ENCODE results near the gene DEFB132. TPM values are rescaled to one million over a fixed set of nuclear protein-coding genes. Genes with fewer than 3 reads are reported as not detected.

Gene DEFB132
- total and polyA plus RNA-seq, 2 experiments from 2014 or later: not detected

GRCh38 chr20:297098-297924 lies 39.8 kb downstream of the DEFB132 start, which contains the start of gene ZCCHC3:
TSS of gene ZCCHC3 (plus strand) at chr20:297570. CDS start at chr20:297587, 17 bp downstream.
- peaks cover 41% of the 10 kb centered on the region for H3K79me2 ChIP-seq (replicated peaks; ENCODE audit: insufficient read depth)
- peaks cover 31% of the 10 kb centered on the region for H3K27me3 ChIP-seq (ENCODE audit: insufficient read depth)
- peak within 1 kb of the TSS; percentile 97 for H3K4me3 ChIP-seq
- H4K20me1 ChIP-seq (replicated peaks; ENCODE audit: insufficient read depth): peaks cover 5% of the 10 kb centered on the region; the same call in 1 of the 2 replicates
- Mint-ChIP-seq H3K9me3 (peaks cover 5% of the 10 kb centered on the region), H3K4me3 (peak within 1 kb of the TSS; percentile 98), H3K4me1 (peaks cover 33% of the 10 kb centered on the region), H3K27ac (peak within 1 kb of the TSS; percentile 98), H3K27me3 (ENCODE audit: insufficient read depth, low read depth, poor library complexity) (peaks cover 30% of the 10 kb centered on the region), H3K36me3 (ENCODE audit: low read depth) (peaks cover 39% of the 10 kb centered on the region)
- H3K4me1 ChIP-seq (ENCODE audit: insufficient read depth): peaks cover 28% of the 10 kb centered on the region
- H3K4me2 ChIP-seq: peak within 1 kb of the TSS; percentile 81
- H3F3A ChIP-seq (replicated peaks; ENCODE audit: low read depth): peaks cover 33% of the 10 kb centered on the region
- TF ChIP-seq ZNF331 (CRISPR knock-in tag; IDR thresholded peaks at IDR 0.05; ENCODE audit: low read depth) (no peak), ETS1 (IDR thresholded peaks at IDR 0.05) (no peak), CREB1 (CRISPR knock-in tag; IDR thresholded peaks at IDR 0.05; ENCODE audit: low read depth) (peak; percentile 65), POLR2AphosphoS5 (IDR thresholded peaks at IDR 0.05; ENCODE audit: low read depth) (peak; percentile 63; the same call in 1 of the 2 replicates), STAT1 (IDR thresholded peaks at IDR 0.05; ENCODE audit: unreplicated experiment) (no peak)
- no peaks in the 10 kb centered on the region for H3K9me2 ChIP-seq (ENCODE audit: insufficient read depth)
- ATAC-seq (peak; percentile 81), DNase-seq (ENCODE audit: low spot score) (peak; percentile 97)
- no peaks in the 10 kb centered on the region for H3K36me3 ChIP-seq (ENCODE audit: insufficient read depth)
- peak within 1 kb of the TSS; percentile 87 for H3K27ac ChIP-seq (ENCODE audit: low read depth)
- H2AFZ ChIP-seq: no peak within 1 kb of the TSS

- peaks cover 33% of the 10 kb centered on the region for H3F3A ChIP-seq (replicated peaks; ENCODE audit: low read depth)
- 0 out of 2 replicates have a peak, but pooled peaks cover 3% of the 10 kb centered on the region for H3K9me2 ChIP-seq (ENCODE audit: insufficient read depth)
- H4K20me1 ChIP-seq (replicated peaks; ENCODE audit: insufficient read depth): peaks cover 5% of the 10 kb centered on the region; the same call in 1 of the 2 replicates
- Mint-ChIP-seq H3K4me3 (peak overlapping the region; percentile 98), H3K36me3 (ENCODE audit: low read depth) (peaks cover 44% of the 10 kb centered on the region), H3K9me3 (peaks cover 5% of the 10 kb centered on the region), H3K27ac (peak overlapping the region; percentile 98), H3K27me3 (ENCODE audit: insufficient read depth, low read depth, poor library complexity) (peaks cover 32% of the 10 kb centered on the region), H3K4me1 (peaks cover 40% of the 10 kb centered on the region)
- peaks cover 36% of the 10 kb centered on the region for H3K4me1 ChIP-seq (ENCODE audit: insufficient read depth)
- H2AFZ ChIP-seq: no peak overlapping the region
- TF ChIP-seq POLR2AphosphoS5 (IDR thresholded peaks at IDR 0.05; ENCODE audit: low read depth) (0 out of 2 replicates have a peak, but pooled peaks have one; percentile 57), CTCF (conservative IDR thresholded peaks at IDR 0.05; ENCODE audit: low read depth in 2 of 2) (no peak)
- no peak; the same call in 1 of the 3 replicates for ATAC-seq
- H3K27me3 ChIP-seq (ENCODE audit: insufficient read depth): peaks cover 26% of the 10 kb centered on the region
- peak overlapping the region; percentile 81 for H3K4me2 ChIP-seq
- no peaks in the 10 kb centered on the region for H3K36me3 ChIP-seq (ENCODE audit: insufficient read depth)
- peaks cover 41% of the 10 kb centered on the region for H3K79me2 ChIP-seq (replicated peaks; ENCODE audit: insufficient read depth)
- peak; percentile 51 for DNase-seq (ENCODE audit: low spot score)
- peak overlapping the region; percentile 97 for H3K4me3 ChIP-seq
- H3K27ac ChIP-seq (ENCODE audit: low read depth): peak overlapping the region; percentile 87; the same call in 1 of the 2 replicates
Measured at GRCh38 chr20:297925-298775, 40.6 kb downstream of the DEFB132 start.

All from GM23338 (cell line).